Measurements from ENCODE around the gene ADGRA3.

ADGRA3 gene

GRCh38 chr4:22348410-22348809 lies 167.5 kb downstream of the ADGRA3 start:
- DNase-seq, result no peak

- no peak for DNase-seq
Observed at GRCh38 chr4:22345678-22346077, 170.2 kb downstream of the ADGRA3 start.

- DNase-seq, result no peak
Observed at GRCh38 chr4:22345055-22345454, 170.8 kb downstream of the ADGRA3 start.

- no peak for DNase-seq
Observed at GRCh38 chr4:22343606-22344005, 172.3 kb downstream of the ADGRA3 start.

GRCh38 chr4:22339491-22339890 lies 176.4 kb downstream of the ADGRA3 start:
- DNase-seq, result no peak

GRCh38 chr4:22338796-22339195 lies 177.1 kb downstream of the ADGRA3 start:
- DNase-seq, result no peak
